Neural progenitor cell (in vitro differentiated cells): ENCODE measurements around the gene RTEL1. TPM values are rescaled to one million over a fixed set of nuclear protein-coding genes. Genes with fewer than 3 reads are reported as not detected.

Experiments
- DNase-seq: peaks from one replicate; pipeline ENCODE4 v3.0.0-alpha.2; 2016; ENCODE audit warnings: low spot score
- H2AFZ ChIP-seq: fragments of 200-600 bp; sonication (generic); replicated peaks from 2 replicates; pipeline ENCODE4 v1.6.1; 2016; ENCODE audit warnings: antibody characterized with exemption
- H3F3A ChIP-seq: fragments of 200-600 bp; sonication (generic); 2 replicates; pipeline ENCODE4 v1.6.1; 2016; ENCODE audit warnings: antibody characterized with exemption, low read depth
- H3K27ac ChIP-seq: fragments of 200-600 bp; sonication (generic); 2 replicates; pipeline ENCODE4 v1.5.1; 2016; ENCODE audit warnings: mild to moderate bottlenecking
- H3K27me3 ChIP-seq: fragments of 200-600 bp; sonication (generic); 2 replicates; pipeline ENCODE4 v1.6.1; 2016; ENCODE audit warnings: mild to moderate bottlenecking, moderate library complexity
- H3K36me3 ChIP-seq: fragments of 200-600 bp; sonication (generic); 2 replicates; pipeline ENCODE4 v1.5.1; 2016
- H3K4me1 ChIP-seq: fragments of 200-600 bp; sonication (generic); 2 replicates; pipeline ENCODE4 v1.6.1; 2016; ENCODE audit warnings: mixed run types
- H3K4me2 ChIP-seq: fragments of 200-600 bp; sonication (generic); 2 replicates; pipeline ENCODE4 v1.6.1; 2016
- H3K4me3 ChIP-seq: fragments of 200-600 bp; sonication (generic); 2 replicates; pipeline ENCODE4 v1.5.1; 2016
- H3K79me2 ChIP-seq: fragments of 200-600 bp; sonication (generic); 2 replicates; pipeline ENCODE4 v1.6.1; 2016; ENCODE audit warnings: low read depth
- H3K9ac ChIP-seq: fragments of 200-600 bp; sonication (generic); 2 replicates; pipeline ENCODE4 v1.6.1; 2016
- H3K9me3 ChIP-seq: fragments of 200-600 bp; sonication (generic); 2 replicates; pipeline ENCODE4 v1.5.1; 2016; ENCODE audit warnings: low read depth
- H4K20me1 ChIP-seq: fragments of 200-600 bp; sonication (generic); 2 replicates; pipeline ENCODE4 v1.6.1; 2016; ENCODE audit warnings: low read depth
- H3K27ac Mint-ChIP-seq: 3 replicates; pipeline ENCODE4 v1.8.0; 2021; ENCODE audit warnings: mixed read lengths
- H3K27me3 Mint-ChIP-seq: 2 replicates; pipeline ENCODE4 v1.8.0; 2022; ENCODE audit warnings: low read depth, mild to moderate bottlenecking, inconsistent platforms, moderate library complexity, mixed read lengths; ENCODE audit not compliant: insufficient read depth
- H3K36me3 Mint-ChIP-seq: 3 replicates; pipeline ENCODE4 v1.8.0; 2021; ENCODE audit warnings: mixed read lengths
- H3K4me1 Mint-ChIP-seq: 3 replicates; pipeline ENCODE4 v1.8.0; 2021; ENCODE audit warnings: mixed read lengths
- H3K4me3 Mint-ChIP-seq: 3 replicates; pipeline ENCODE4 v1.8.0; 2021; ENCODE audit warnings: mild to moderate bottlenecking, moderate library complexity, mixed read lengths
- H3K9me3 Mint-ChIP-seq: 3 replicates; pipeline ENCODE4 v1.8.0; 2020; ENCODE audit warnings: mixed read lengths
- EZH2 ChIP-seq: fragments of 200-600 bp; sonication (generic); IDR thresholded peaks from 2 replicates; pipeline ENCODE4 v1.6.1; 2017; ENCODE audit warnings: antibody characterized with exemption, mild to moderate bottlenecking, moderate library complexity
- EZH2phosphoT487 ChIP-seq: fragments of 200-600 bp; sonication (generic); IDR thresholded peaks from 2 replicates; pipeline ENCODE4 v1.6.1; 2017; ENCODE audit warnings: antibody characterized with exemption
- total RNA-seq: library from RNA; depleted of rRNA; stranded (reverse); fragments of >200 nt; gene quantifications from 2 replicates; pipeline ENCODE4 v1.2.3, GENCODE V29; 2015; ENCODE audit warnings: low replicate concordance
- TF ChIP-seq, protein P1 (sequence below): fragments of 200-600 bp; sonication (generic); IDR thresholded peaks from 2 replicates; pipeline ENCODE4 v1.5.1; 2017; ENCODE audit warnings: antibody characterized with exemption, mild to moderate bottlenecking

Gene RTEL1
- total RNA-seq, 1 donor from 2014 or later = 6.0 TPM

DNA sequence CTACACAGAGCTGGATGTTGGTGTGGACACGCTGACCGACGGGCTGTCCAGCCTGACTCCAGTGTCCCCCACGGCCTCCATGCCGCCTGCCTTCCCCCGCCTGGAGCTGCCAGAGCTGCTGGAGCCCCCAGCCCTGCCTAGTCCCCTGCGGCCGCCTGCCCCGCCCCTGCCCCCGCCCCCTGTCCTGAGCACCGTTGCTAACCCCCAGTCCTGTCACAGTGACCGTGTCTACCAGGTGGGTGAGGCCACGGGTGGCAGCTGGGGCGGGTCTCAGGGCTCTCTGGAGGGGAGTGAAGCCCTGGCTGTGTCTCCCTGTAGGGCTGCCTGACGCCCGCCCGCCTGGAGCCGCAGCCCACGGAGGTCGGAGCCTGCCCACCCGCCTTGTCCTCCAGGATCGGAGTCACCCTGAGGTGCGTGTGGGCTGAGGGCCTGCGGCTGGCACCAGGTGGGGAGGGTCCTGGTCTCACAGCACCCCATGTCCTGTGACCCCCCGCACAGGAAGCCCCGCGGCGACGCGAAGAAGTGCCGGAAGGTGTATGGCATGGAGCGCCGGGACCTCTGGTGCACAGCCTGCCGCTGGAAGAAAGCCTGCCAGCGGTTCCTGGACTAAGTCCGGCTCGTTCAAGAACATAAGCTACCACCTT lies 84.4 kb downstream of the RTEL1 start:
- no peak overlapping the region for H3K4me3 ChIP-seq
- Mint-ChIP-seq H3K27me3 (peaks cover 6% of the 10 kb centered on the region), H3K36me3 (peaks cover 4% of the 10 kb centered on the region), H3K27ac (no peak overlapping the region), H3K4me1 (peaks cover 2% of the 10 kb centered on the region), H3K9me3 (no peaks in the 10 kb centered on the region), H3K4me3 (no peak overlapping the region)
- H3K4me2 ChIP-seq = no peak overlapping the region
- peaks cover 11% of the 10 kb centered on the region for H3K27me3 ChIP-seq
- TF ChIP-seq EZH2 (no peak), EZH2phosphoT487 (no peak)
- TF ChIP-seq, protein P1, sequence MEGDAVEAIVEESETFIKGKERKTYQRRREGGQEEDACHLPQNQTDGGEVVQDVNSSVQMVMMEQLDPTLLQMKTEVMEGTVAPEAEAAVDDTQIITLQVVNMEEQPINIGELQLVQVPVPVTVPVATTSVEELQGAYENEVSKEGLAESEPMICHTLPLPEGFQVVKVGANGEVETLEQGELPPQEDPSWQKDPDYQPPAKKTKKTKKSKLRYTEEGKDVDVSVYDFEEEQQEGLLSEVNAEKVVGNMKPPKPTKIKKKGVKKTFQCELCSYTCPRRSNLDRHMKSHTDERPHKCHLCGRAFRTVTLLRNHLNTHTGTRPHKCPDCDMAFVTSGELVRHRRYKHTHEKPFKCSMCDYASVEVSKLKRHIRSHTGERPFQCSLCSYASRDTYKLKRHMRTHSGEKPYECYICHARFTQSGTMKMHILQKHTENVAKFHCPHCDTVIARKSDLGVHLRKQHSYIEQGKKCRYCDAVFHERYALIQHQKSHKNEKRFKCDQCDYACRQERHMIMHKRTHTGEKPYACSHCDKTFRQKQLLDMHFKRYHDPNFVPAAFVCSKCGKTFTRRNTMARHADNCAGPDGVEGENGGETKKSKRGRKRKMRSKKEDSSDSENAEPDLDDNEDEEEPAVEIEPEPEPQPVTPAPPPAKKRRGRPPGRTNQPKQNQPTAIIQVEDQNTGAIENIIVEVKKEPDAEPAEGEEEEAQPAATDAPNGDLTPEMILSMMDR = no peak
- peaks cover 8% of the 10 kb centered on the region for H3K79me2 ChIP-seq
- DNase-seq = no peak
- H3K27ac ChIP-seq = no peak overlapping the region
- no peak overlapping the region for H3K9ac ChIP-seq
- H3K36me3 ChIP-seq = no peaks in the 10 kb centered on the region
- H3K4me1 ChIP-seq = peaks cover 24% of the 10 kb centered on the region
- H4K20me1 ChIP-seq = peaks cover 32% of the 10 kb centered on the region
- H3K9me3 ChIP-seq = no peaks in the 10 kb centered on the region
- no peak overlapping the region for H2AFZ ChIP-seq
- peaks cover 43% of the 10 kb centered on the region for H3F3A ChIP-seq

DNA sequence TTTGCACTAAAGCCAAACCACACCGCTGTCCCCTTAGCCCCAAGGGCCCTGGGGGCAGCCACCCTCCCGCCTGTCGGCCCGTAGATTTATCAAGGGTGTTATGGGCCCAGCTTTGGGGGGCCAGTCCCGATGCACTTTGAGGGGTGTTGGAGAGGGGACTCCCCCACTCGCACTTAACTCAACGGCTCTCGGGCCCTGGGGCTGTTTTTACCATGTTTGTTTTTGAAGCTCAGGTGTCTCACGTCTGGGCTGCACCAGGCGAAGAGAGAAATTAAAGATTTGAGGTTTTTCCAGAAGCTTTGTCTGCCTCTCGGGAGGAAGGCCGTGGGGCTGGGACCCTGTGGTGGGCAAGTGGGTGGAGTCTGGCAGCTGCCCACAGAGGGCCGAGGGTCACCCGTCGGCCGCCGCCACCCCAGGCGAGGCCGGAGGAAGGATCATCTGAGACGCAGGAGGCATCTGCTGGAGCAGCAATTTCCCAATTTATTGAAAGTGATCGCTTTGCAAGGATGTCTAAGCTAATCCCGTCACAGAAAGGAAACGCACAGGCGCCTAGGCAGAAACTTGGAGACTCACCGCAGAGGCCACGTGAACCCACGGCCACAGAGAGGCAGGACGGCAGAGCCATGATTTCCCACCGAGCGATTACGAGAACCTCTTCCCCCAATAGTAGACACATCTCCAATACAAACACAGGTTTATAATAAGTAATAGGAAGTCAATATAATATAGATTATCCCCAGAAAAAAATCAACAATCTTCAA lies 85.3 kb downstream of the RTEL1 start:
- DNase-seq = no peak
- H3K4me3 Mint-ChIP-seq = peak overlapping the region; percentile 50
- Histone ChIP-seq H3K36me3 (no peaks in the 10 kb centered on the region), H3K27me3 (peaks cover 2% of the 10 kb centered on the region), H3K79me2 (peaks cover 8% of the 10 kb centered on the region), H3K9me3 (no peaks in the 10 kb centered on the region), H3K9ac (no peak overlapping the region), H3K4me3 (no peak overlapping the region), H3K4me1 (peaks cover 15% of the 10 kb centered on the region), H2AFZ (no peak overlapping the region), H3K27ac (no peak overlapping the region), H3F3A (peaks cover 36% of the 10 kb centered on the region), H4K20me1 (peaks cover 23% of the 10 kb centered on the region), H3K4me2 (no peak overlapping the region)
- peak overlapping the region; percentile 39 for H3K27ac Mint-ChIP-seq
- H3K27me3 Mint-ChIP-seq = peaks cover 6% of the 10 kb centered on the region
- TF ChIP-seq EZH2 (no peak), EZH2phosphoT487 (no peak)
- H3K9me3 Mint-ChIP-seq = no peaks in the 10 kb centered on the region
- H3K4me1 Mint-ChIP-seq = peaks cover 2% of the 10 kb centered on the region
- H3K36me3 Mint-ChIP-seq = peaks cover 4% of the 10 kb centered on the region

GRCh38 chr20:63744158-63744557 lies 86.0 kb downstream of the RTEL1 start:
- Mint-ChIP-seq H3K36me3 (peaks cover 4% of the 10 kb centered on the region), H3K9me3 (no peaks in the 10 kb centered on the region), H3K4me1 (peaks cover 2% of the 10 kb centered on the region), H3K4me3 (no peak overlapping the region), H3K27ac (no peak overlapping the region), H3K27me3 (peaks cover 9% of the 10 kb centered on the region)
- TF ChIP-seq, protein P1 = no peak
- no peak for TF ChIP-seq EZH2
- TF ChIP-seq EZH2phosphoT487 = no peak
- no peak overlapping the region for H3K4me3 ChIP-seq
- H3K9ac ChIP-seq = no peak overlapping the region
- H3K4me1 ChIP-seq = peaks cover 8% of the 10 kb centered on the region
- no peaks in the 10 kb centered on the region for H3K36me3 ChIP-seq
- peaks cover 28% of the 10 kb centered on the region for H3F3A ChIP-seq
- H4K20me1 ChIP-seq = peaks cover 16% of the 10 kb centered on the region
- H3K27me3 ChIP-seq = no peaks in the 10 kb centered on the region
- H3K4me2 ChIP-seq = no peak overlapping the region
- peaks cover 8% of the 10 kb centered on the region for H3K79me2 ChIP-seq
- DNase-seq = no peak
- no peaks in the 10 kb centered on the region for H3K9me3 ChIP-seq
- no peak overlapping the region for H2AFZ ChIP-seq
- no peak overlapping the region for H3K27ac ChIP-seq
